Stimulated activated CD4-positive, alpha-beta T cell treated with anti-CD3 and anti-CD28 coated beads, Interleukin-12 subunit alpha, Interleukin-12 subunit beta, amount 100 ng/mL, for 24 hours (primary cell): Measurements from ENCODE around the gene GRK1.
A peak's percentile ranks its signal among the peaks of the same experiment; 100 is the strongest.
"Not testable (repeated sequence)": the region's sequence is repeated elsewhere in the genome, so short reads cannot be mapped to it uniquely, and the experiment has no call there.

ENCODE experiments used
- DNase-seq, 2 experiments: peaks; one replicate each; pipeline ENCODE4 v3.0.0-alpha.2; 2020; ENCODE audit warnings: low read depth in 2 of 2

The GRK1 gene

GRCh38 chr13:113665597-113666328 is 1.3 kb upstream of the GRK1 start:
- DNase-seq = no peak

GRCh38 chr13:113666329-113666670 is 719 bp upstream of the GRK1 start:
- DNase-seq = no peak

GRCh38 chr13:113667771-113668490 is 912 bp downstream of the GRK1 start:
- DNase-seq = no peak

- no peak for DNase-seq
Observed at GRCh38 chr13:113668491-113668971, 1.5 kb downstream of the GRK1 start.

- DNase-seq = no peak
Observed at GRCh38 chr13:113669231-113669754, 2.3 kb downstream of the GRK1 start.

GRCh38 chr13:113669755-113670341 is 2.8 kb downstream of the GRK1 start:
- no peak for DNase-seq

- DNase-seq = no peak
Observed at GRCh38 chr13:113670541-113670940, 3.5 kb downstream of the GRK1 start.

GRCh38 chr13:113671066-113672001 is 4.3 kb downstream of the GRK1 start:
- DNase-seq = no peak

- DNase-seq = no peak
Observed at GRCh38 chr13:113672002-113672651, 5.1 kb downstream of the GRK1 start.

GRCh38 chr13:113722921-113723320 is 55.9 kb downstream of the GRK1 start:
- DNase-seq = no peak

- no peak for DNase-seq
Observed at GRCh38 chr13:113723410-113724015, 56.5 kb downstream of the GRK1 start.

GRCh38 chr13:113724016-113724758 is 57.2 kb downstream of the GRK1 start:
- DNase-seq = no peak

- DNase-seq = peak; percentile 75 to 79
Observed at GRCh38 chr13:113724780-113725315, 57.8 kb downstream of the GRK1 start.

- DNase-seq = peak; percentile 32 to 38
Observed at GRCh38 chr13:113725329-113726105, 58.5 kb downstream of the GRK1 start.

- not testable (repeated sequence) for DNase-seq
Observed at GRCh38 chr13:113726106-113726821, 59.2 kb downstream of the GRK1 start.

GRCh38 chr13:113726961-113727411 is 60.0 kb downstream of the GRK1 start:
- no peak for DNase-seq

- DNase-seq = no peak
Observed at GRCh38 chr13:113728571-113729054, 61.6 kb downstream of the GRK1 start.
